HG03565 (cell line): ENCODE results near the gene TSPY4.
"Not testable (repeated sequence)": the region's sequence is repeated elsewhere in the genome, so short reads cannot be mapped to it uniquely, and the experiment has no call there.

Experiments used
- ATAC-seq: cut with Tn5 transposase; IDR thresholded peaks from one replicate; pipeline ENCODE4 v1.9.1; 2021; ENCODE audit warnings: mild to moderate bottlenecking, moderate library complexity; ENCODE audit not compliant: unreplicated experiment

TSPY4 gene, protein sequence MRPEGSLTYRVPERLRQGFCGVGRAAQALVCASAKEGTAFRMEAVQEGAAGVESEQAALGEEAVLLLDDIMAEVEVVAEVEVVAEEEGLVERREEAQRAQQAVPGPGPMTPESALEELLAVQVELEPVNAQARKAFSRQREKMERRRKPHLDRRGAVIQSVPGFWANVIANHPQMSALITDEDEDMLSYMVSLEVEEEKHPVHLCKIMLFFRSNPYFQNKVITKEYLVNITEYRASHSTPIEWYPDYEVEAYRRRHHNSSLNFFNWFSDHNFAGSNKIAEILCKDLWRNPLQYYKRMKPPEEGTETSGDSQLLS

DNA sequence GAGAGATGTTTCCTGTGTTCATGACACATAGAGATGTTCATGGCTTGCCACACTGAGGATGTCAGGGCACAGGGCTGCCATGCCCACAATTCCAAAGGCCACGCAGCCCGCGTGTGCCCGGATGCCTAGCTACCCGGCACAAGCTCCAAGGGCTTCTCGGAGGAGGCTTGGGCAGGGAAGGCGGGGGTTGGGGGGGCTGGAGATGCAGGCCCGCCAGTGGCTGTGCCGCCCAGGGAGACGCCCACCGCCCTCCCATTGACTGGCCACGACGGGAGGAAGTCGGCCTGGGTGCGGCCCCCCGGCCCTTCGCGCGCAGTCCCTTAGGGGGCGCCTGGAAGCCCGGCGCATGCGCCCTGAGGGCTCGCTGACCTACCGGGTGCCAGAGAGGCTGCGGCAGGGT, at the start of gene TSPY4:
Gene TSPY4, plus strand, starts transcription at position 301 of the 400 bp plus-strand sequence. Its CDS starts 46 bp downstream, at position 347.
- ATAC-seq, result not testable (repeated sequence)

DNA sequence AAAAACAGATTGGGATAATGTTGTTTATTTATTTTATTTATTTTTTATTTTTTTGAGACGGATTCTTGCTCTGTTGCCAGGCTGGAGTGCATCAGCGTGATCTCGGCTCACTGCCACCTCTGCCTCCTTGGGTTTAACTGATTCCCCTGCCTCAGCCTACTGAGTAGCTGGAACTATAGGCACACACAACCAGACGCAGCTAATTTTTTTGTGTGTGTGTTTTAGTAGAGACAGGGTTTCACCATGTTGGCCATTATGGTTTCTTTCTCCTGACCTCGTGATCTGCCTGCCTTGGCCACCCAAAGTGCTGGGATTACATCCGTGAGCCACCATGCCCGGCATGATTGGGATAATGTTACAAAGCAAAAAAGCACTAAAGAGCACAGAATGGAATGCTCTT, 16.3 kb upstream of the TSPY4 start:
- no peak for ATAC-seq

DNA sequence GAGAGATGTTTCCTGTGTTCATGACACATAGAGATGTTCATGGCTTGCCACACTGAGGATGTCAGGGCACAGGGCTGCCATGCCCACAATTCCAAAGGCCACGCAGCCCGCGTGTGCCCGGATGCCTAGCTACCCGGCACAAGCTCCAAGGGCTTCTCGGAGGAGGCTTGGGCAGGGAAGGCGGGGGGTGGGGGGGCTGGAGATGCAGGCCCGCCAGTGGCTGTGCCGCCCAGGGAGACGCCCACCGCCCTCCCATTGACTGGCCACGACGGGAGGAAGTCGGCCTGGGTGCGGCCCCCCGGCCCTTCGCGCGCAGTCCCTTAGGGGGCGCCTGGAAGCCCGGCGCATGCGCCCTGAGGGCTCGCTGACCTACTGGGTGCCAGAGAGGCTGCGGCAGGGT, 20.2 kb downstream of the TSPY4 start, which contains the start of gene TSPY8:
Gene TSPY8, plus strand, starts transcription at position 301 of the 400 bp plus-strand sequence. Its CDS starts 46 bp downstream, at position 347.
- not testable (repeated sequence) for ATAC-seq
